Anterior cingulate cortex (tissue), 58 donors: Measurements from ENCODE around the gene GBP4.
"Not testable (repeated sequence)": the region's sequence is repeated elsewhere in the genome, so short reads cannot be mapped to it uniquely, and the experiment has no call there.

ENCODE experiments used
- DNase-seq, 58 donors: peaks; one replicate each; lab custom pipeline; 2025; lab: John Stamatoyannopoulos, UW

The GBP4 gene

GRCh38 chr1:89198491-89199072 is at the start of gene GBP4:
Gene GBP4, minus strand, starts transcription at chr1:89198942. Its CDS starts 108 bp downstream, at chr1:89198834.
- DNase-seq = peak in 4 of 58 donors; percentile 1 to 5 (median 2)

GRCh38 chr1:89243046-89243445 is 44.3 kb upstream of the GBP4 start:
- DNase-seq = no peak

- DNase-seq = no peak
Measured at GRCh38 chr1:89221341-89221740, 22.6 kb upstream of the GBP4 start.

GRCh38 chr1:89219851-89220250 is 21.1 kb upstream of the GBP4 start:
- not testable (repeated sequence) for DNase-seq

- not testable (repeated sequence) for DNase-seq
Measured at GRCh38 chr1:89218941-89219340, 20.2 kb upstream of the GBP4 start.

- no peak for DNase-seq
Measured at GRCh38 chr1:89213347-89213746, 14.6 kb upstream of the GBP4 start.

GRCh38 chr1:89211035-89211634 is 12.4 kb upstream of the GBP4 start:
- DNase-seq = no peak

- DNase-seq = no peak
Measured at GRCh38 chr1:89206373-89206772, 7.6 kb upstream of the GBP4 start.

- no peak for DNase-seq
Measured at GRCh38 chr1:89203166-89203565, 4.4 kb upstream of the GBP4 start.

- DNase-seq = no peak
Measured at GRCh38 chr1:89201106-89201794, 2.5 kb upstream of the GBP4 start.

- DNase-seq = no peak
Measured at GRCh38 chr1:89200663-89201062, 1.9 kb upstream of the GBP4 start.

- no peak for DNase-seq
Measured at GRCh38 chr1:89199525-89200031, 836 bp upstream of the GBP4 start.

GRCh38 chr1:89198081-89198480 is 661 bp downstream of the GBP4 start:
- no peak for DNase-seq

GRCh38 chr1:89195476-89195875 is 3.3 kb downstream of the GBP4 start:
- no peak for DNase-seq

GRCh38 chr1:89191314-89191713 is 7.4 kb downstream of the GBP4 start:
- DNase-seq = no peak

- no peak for DNase-seq
Measured at GRCh38 chr1:89190017-89190416, 8.7 kb downstream of the GBP4 start.

GRCh38 chr1:89179343-89179742 is 19.4 kb downstream of the GBP4 start:
- no peak for DNase-seq

GRCh38 chr1:89176971-89177370 is 21.8 kb downstream of the GBP4 start:
- DNase-seq = no peak

- no peak for DNase-seq
Measured at GRCh38 chr1:89175601-89176256, 23.0 kb downstream of the GBP4 start, which contains the start of gene GBP7. Gene GBP7, minus strand, starts transcription at chr1:89176003. Its CDS starts 4,068 bp downstream, at chr1:89171935.

GRCh38 chr1:89174491-89174890 is 24.3 kb downstream of the GBP4 start:
- no peak for DNase-seq
